ENCODE results near the gene MICALL1.
A peak's percentile ranks its signal among the peaks of the same experiment; 100 is the strongest.
"Not testable (repeated sequence)": the region's sequence is repeated elsewhere in the genome, so short reads cannot be mapped to it uniquely, and the experiment has no call there.

The MICALL1 gene

DNA sequence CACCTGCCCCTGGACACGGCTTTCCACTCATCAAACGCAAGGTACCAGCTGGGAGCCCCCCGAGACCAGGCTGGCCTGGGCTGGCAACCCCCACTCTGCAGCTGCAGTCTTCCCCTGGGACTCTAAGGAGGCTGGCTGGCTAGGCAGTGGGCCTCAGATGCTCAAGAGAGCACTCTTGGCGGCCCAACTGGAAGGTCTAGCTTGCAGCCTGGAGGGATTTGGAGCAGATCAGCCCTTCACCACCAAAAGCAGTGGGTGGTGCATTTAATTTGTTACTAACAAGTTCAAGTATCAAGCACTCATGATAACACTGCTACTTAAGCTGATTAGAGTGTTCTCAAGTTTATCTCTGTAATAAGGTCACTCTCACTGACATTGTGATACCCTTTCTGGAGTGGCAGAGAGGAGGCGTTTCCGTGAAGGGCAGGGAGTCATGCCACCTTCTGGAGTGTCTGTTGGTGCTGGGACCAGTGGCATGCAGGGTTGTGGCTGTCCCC, 25.8 kb downstream of the MICALL1 start:
- no peak overlapping the region for H3K9ac ChIP-seq (ENCODE audit: low read length)
- peaks cover 31% of the 10 kb centered on the region for H3K4me1 ChIP-seq (ENCODE audit: control insufficient read depth, insufficient read depth, low read length)
- DNase-seq (ENCODE audit: low read depth), result no peak
- H3K4me3 ChIP-seq (ENCODE audit: low read length), result no peak overlapping the region
- H3K27me3 ChIP-seq (replicated peaks; ENCODE audit: control insufficient read depth, insufficient read depth, low read length), result no peaks in the 10 kb centered on the region
- peaks cover 55% of the 10 kb centered on the region for H3K36me3 ChIP-seq (ENCODE audit: control insufficient read depth, insufficient read depth, low read length, severe bottlenecking)
- no peaks in the 10 kb centered on the region for H3K9me3 ChIP-seq (ENCODE audit: control insufficient read depth, low read length)

DNA sequence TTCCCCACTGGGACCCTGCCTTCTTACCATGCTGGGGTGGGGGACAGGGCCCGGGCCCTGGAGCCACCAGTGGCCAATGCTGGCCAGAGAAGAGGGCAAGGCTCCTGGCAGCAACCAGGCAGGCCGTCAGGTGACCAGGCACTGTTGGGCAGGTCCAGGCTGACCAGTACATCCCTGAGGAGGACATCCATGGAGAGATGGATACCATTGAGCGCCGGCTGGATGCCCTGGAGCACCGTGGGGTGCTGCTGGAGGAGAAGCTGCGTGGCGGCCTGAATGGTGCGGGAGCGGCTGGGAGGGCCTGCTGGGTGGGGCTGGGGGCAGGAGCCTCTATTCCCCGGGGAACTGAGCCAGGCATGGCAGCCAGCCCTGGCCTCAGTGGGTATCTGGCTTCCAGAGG, 26.3 kb downstream of the MICALL1 start:
- Histone ChIP-seq H3K4me1 (ENCODE audit: control insufficient read depth, insufficient read depth, low read length) (peaks cover 31% of the 10 kb centered on the region), H3K4me3 (ENCODE audit: low read length) (no peak overlapping the region), H3K36me3 (ENCODE audit: control insufficient read depth, insufficient read depth, low read length, severe bottlenecking) (peaks cover 54% of the 10 kb centered on the region), H3K9ac (ENCODE audit: low read length) (no peak overlapping the region), H3K27me3 (replicated peaks; ENCODE audit: control insufficient read depth, insufficient read depth, low read length) (no peaks in the 10 kb centered on the region), H3K9me3 (ENCODE audit: control insufficient read depth, low read length) (no peaks in the 10 kb centered on the region)
- no peak for DNase-seq (ENCODE audit: low read depth)

DNA sequence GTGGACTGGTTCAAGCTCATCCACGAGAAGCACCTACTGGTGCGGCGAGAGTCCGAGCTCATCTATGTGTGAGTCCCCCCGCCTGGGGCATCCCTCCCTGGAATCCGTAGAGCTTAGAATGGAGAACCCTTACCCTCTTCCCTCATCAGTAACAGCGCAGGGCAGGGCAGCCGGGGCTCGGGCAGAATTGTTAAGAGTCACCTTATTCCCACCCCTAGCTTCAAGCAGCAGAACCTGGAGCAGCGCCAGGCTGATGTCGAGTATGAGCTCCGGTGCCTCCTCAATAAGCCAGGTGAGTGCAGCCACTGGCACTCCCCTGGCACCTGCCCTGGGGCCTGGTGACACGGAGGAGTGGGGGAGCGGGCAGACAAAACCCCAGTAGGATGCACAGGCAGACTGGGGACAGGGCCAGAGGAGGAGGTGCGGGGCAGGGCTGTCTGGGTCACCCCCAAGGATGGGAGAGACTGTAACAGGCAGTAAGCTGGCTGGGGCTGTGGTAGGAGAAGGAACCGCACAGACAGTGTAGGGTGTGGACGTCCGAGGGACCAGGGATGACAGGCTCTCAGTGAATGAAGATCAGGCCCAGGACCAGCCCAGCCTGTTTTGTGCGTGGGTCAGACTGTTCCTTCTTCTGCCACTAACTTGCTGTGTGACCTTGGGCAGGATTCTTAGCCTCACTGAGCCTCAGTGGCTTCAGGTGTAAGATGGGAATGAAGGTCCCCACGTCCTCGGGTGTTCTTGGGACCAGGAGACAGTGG, 26.9 kb downstream of the MICALL1 start:
- H3K9me3 ChIP-seq (ENCODE audit: control insufficient read depth, low read length), result no peaks in the 10 kb centered on the region
- no peak for DNase-seq (ENCODE audit: low read depth)
- H3K9ac ChIP-seq (ENCODE audit: low read length), result no peak overlapping the region
- H3K4me3 ChIP-seq (ENCODE audit: low read length), result no peak overlapping the region
- peaks cover 56% of the 10 kb centered on the region for H3K36me3 ChIP-seq (ENCODE audit: control insufficient read depth, insufficient read depth, low read length, severe bottlenecking)
- H3K27me3 ChIP-seq (replicated peaks; ENCODE audit: control insufficient read depth, insufficient read depth, low read length), result no peaks in the 10 kb centered on the region
- H3K4me1 ChIP-seq (ENCODE audit: control insufficient read depth, insufficient read depth, low read length), result peaks cover 31% of the 10 kb centered on the region

DNA sequence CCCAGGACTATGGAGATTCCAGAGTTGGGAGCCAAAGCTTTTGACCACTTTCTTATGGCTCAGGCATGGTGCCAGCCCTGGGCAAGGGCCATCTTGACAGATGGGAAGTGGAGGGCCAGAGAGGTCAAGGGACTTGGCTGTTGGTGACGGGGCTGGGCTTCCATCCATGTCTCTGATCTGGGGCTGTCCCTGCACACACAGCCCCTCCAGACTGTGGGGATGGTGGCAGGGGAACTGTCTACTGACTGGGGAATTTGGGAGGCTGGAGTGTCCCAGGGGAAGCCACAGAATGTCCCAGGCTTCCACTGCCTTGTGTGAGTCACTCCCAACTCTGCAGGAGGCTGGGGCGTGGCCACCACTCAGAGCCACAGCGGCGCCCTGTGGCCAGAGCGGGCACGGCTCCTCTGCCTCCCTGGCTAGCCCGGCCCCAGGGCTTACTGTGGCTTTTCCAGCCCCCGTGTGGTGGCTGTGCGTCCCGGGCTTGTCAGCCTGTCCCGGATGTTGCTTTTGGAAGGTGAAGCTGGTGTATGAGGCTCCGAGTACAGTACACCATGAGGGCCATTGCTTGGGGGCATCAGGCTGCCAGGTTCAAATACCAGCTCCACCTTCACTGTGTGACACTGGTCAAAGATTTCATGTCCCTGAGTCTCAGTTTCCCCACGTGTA, 27.7 kb downstream of the MICALL1 start:
- Histone ChIP-seq H3K4me1 (ENCODE audit: control insufficient read depth, insufficient read depth, low read length) (peaks cover 31% of the 10 kb centered on the region), H3K27me3 (replicated peaks; ENCODE audit: control insufficient read depth, insufficient read depth, low read length) (no peaks in the 10 kb centered on the region), H3K36me3 (ENCODE audit: control insufficient read depth, insufficient read depth, low read length, severe bottlenecking) (peaks cover 50% of the 10 kb centered on the region), H3K4me3 (ENCODE audit: low read length) (no peak overlapping the region), H3K9ac (ENCODE audit: low read length) (peak overlapping the region; percentile 75), H3K9me3 (ENCODE audit: control insufficient read depth, low read length) (no peaks in the 10 kb centered on the region)
- DNase-seq (ENCODE audit: low read depth), result peak; percentile 98

DNA sequence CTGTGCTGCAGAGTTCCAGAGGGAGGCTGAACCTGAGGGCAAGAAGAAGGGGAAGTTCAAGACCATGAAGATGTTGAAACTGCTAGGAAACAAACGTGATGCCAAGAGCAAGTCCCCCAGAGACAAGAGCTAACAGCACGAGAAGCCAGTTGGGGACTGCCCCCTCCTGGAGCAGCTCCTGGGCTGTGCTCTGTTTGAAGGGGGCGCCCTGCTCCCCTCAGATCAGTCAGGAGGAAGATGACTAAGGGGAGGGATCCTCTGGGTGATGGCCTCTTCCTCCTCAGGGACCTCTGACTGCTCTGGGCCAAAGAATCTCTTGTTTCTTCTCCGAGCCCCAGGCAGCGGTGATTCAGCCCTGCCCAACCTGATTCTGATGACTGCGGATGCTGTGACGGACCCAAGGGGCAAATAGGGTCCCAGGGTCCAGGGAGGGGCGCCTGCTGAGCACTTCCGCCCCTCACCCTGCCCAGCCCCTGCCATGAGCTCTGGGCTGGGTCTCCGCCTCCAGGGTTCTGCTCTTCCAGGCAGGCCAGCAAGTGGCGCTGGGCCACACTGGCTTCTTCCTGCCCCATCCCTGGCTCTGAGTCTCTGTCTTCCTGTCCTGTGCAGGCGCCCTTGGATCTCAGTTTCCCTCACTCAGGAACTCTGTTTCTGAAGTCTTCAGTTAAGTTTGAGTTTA, 34.7 kb downstream of the MICALL1 start:
- no peak for DNase-seq (ENCODE audit: low read depth)
- no peaks in the 10 kb centered on the region for H3K9me3 ChIP-seq (ENCODE audit: control insufficient read depth, low read length)
- H3K27me3 ChIP-seq (replicated peaks; ENCODE audit: control insufficient read depth, insufficient read depth, low read length), result no peaks in the 10 kb centered on the region
- H3K4me1 ChIP-seq (ENCODE audit: control insufficient read depth, insufficient read depth, low read length), result peaks cover 14% of the 10 kb centered on the region
- H3K36me3 ChIP-seq (ENCODE audit: control insufficient read depth, insufficient read depth, low read length, severe bottlenecking), result peaks cover 69% of the 10 kb centered on the region
- peak overlapping the region; percentile 26 for H3K9ac ChIP-seq (ENCODE audit: low read length)
- H3K4me3 ChIP-seq (ENCODE audit: low read length), result no peak overlapping the region

DNA sequence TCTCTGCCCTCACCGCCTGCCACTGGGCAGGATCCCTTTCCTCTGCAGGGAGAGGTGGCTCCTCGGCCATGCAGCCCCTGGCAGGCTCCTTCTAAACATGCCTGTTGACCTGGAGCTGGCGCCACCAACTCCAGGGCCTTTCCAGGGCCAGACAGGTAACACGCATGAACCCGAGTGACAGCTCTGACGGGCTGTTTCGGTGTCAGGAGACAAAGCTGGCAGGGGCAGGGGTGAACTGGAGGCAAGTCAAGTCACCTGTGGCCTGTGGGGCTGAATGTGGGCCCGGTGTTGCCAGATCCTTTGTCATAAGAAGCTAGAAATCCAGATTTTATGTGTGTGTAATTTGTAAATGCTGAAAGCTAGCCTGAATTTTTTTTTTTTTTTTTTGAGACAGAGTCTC, 36.0 kb downstream of the MICALL1 start:
- Histone ChIP-seq H3K9ac (ENCODE audit: low read length) (no peak overlapping the region), H3K27me3 (replicated peaks; ENCODE audit: control insufficient read depth, insufficient read depth, low read length) (no peaks in the 10 kb centered on the region), H3K4me1 (ENCODE audit: control insufficient read depth, insufficient read depth, low read length) (peaks cover 14% of the 10 kb centered on the region), H3K36me3 (ENCODE audit: control insufficient read depth, insufficient read depth, low read length, severe bottlenecking) (peaks cover 60% of the 10 kb centered on the region), H3K4me3 (ENCODE audit: low read length) (no peak overlapping the region), H3K9me3 (ENCODE audit: control insufficient read depth, low read length) (no peaks in the 10 kb centered on the region)
- no peak for DNase-seq (ENCODE audit: low read depth)

DNA sequence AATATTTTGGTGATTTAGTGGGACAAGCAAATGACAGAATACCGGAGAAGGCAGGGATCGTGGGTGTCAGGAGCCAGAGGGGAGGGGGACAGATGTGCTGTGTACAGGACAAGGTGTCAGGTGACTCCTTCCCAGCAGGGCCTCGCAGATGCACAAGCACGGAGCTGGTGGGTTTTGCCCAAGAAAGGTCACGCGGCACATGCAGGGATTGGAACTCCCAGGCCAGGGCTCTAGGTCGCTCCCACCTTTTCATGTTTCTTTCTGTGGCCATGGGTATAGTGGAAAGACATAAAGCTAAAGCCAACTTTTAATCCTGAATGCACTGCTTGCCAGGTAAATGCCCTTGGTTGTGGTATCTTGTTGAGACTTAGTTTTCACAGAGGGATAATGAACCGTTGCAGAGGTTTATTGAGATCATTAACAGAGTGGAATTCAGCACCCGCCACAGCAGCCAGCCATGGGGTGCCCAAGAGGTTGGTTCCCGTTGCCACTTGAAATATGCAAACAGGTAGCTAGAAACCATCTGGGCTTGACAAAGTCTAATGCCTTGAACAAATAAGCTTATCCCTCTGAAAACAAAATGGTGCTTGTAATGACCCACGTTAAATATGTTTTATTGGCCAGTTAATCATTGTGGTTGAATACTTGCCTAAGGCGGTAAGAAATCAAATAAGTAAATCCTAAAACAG, 37.2 kb downstream of the MICALL1 start:
- no peaks in the 10 kb centered on the region for H3K27me3 ChIP-seq (replicated peaks; ENCODE audit: control insufficient read depth, insufficient read depth, low read length)
- peaks cover 52% of the 10 kb centered on the region for H3K36me3 ChIP-seq (ENCODE audit: control insufficient read depth, insufficient read depth, low read length, severe bottlenecking)
- no peak overlapping the region for H3K9ac ChIP-seq (ENCODE audit: low read length)
- H3K4me3 ChIP-seq (ENCODE audit: low read length), result no peak overlapping the region
- peaks cover 15% of the 10 kb centered on the region for H3K4me1 ChIP-seq (ENCODE audit: control insufficient read depth, insufficient read depth, low read length)
- no peak for DNase-seq (ENCODE audit: low read depth)
- H3K9me3 ChIP-seq (ENCODE audit: control insufficient read depth, low read length), result no peaks in the 10 kb centered on the region

DNA sequence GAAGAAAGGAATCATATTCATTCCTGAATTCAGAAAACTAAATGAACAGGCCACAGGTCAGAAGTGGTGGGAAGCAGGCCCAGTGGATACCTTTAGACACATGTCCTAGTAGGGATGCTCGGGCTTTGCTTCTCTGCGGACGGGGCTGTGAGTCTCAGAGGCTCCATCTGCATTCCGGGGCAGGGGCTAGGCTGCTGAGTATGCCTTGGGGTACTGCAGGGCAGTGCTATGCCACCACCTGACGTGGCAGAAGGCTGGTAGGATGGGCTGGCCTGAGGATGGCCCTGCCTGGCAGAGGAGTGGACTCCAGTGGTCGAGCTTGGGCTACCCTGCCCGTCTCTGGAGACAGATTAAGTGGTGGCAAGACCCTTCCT, 37.7 kb downstream of the MICALL1 start:
- Histone ChIP-seq H3K27me3 (replicated peaks; ENCODE audit: control insufficient read depth, insufficient read depth, low read length) (no peaks in the 10 kb centered on the region), H3K4me1 (ENCODE audit: control insufficient read depth, insufficient read depth, low read length) (peaks cover 20% of the 10 kb centered on the region), H3K4me3 (ENCODE audit: low read length) (no peak overlapping the region), H3K9ac (ENCODE audit: low read length) (no peak overlapping the region), H3K9me3 (ENCODE audit: control insufficient read depth, low read length) (no peaks in the 10 kb centered on the region), H3K36me3 (ENCODE audit: control insufficient read depth, insufficient read depth, low read length, severe bottlenecking) (peaks cover 52% of the 10 kb centered on the region)
- DNase-seq (ENCODE audit: low read depth), result no peak

DNA sequence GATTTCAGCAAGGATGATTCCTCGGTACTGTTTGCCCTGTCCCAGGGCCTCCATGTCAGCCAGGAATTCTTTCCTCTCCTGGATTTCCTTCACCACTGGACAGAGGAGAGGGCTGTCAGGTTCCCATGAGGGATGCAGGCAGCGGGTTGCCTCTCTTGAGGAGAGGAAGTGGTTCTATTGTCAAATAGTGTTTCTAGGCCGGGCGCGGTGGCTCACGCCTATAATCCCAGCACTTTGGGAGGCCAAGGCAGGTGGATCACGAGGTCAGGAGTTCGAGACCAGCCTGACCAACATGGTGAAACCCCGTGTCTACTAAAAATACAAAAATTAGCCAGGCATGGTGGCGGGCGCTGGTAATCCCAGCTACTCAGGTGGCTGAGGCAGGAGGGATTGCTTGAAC, 38.3 kb downstream of the MICALL1 start:
- DNase-seq (ENCODE audit: low read depth); H3K9ac ChIP-seq (ENCODE audit: low read length); H3K27me3 ChIP-seq (replicated peaks; ENCODE audit: control insufficient read depth, insufficient read depth, low read length); H3K9me3 ChIP-seq (ENCODE audit: control insufficient read depth, low read length); H3K4me3 ChIP-seq (ENCODE audit: low read length): not testable (repeated sequence)
- Histone ChIP-seq H3K36me3 (ENCODE audit: control insufficient read depth, insufficient read depth, low read length, severe bottlenecking) (peaks cover 47% of the 10 kb centered on the region), H3K4me1 (ENCODE audit: control insufficient read depth, insufficient read depth, low read length) (peaks cover 20% of the 10 kb centered on the region)

DNA sequence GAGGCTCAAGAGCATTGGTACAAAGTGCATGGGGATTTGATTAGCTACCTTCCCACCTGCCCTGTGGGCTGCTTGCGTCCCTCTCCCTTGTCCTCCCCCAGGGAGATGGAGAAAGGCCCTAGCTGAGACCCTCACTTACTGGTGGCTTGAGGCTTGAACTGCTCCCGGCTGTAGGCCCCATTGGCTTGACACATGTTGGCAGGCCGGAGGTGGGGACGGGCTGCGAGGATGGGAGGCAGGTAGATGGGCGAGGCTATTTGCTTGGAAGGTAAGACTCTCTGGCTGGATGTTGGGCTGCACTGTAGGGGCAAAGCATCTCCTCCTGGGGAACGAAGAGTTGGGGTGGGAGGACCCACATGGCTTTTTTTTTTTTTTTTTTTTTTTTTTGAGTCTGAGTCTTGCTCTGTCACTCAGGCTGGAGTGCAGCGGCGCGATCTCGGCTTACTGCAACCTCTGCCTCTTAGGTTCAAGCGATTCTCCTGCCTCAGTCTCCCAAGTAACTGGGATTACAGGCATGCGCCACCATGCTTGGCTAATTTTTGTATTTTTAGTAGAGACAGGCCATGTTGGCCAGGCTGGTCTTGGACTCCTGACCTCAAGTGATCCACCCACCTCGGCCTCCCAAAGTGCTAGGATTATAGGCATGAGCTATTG, 41.2 kb downstream of the MICALL1 start:
- not testable (repeated sequence) for H3K9me3 ChIP-seq (ENCODE audit: control insufficient read depth, low read length); H3K27me3 ChIP-seq (replicated peaks; ENCODE audit: control insufficient read depth, insufficient read depth, low read length); DNase-seq (ENCODE audit: low read depth); H3K9ac ChIP-seq (ENCODE audit: low read length); H3K4me1 ChIP-seq (ENCODE audit: control insufficient read depth, insufficient read depth, low read length); H3K4me3 ChIP-seq (ENCODE audit: low read length)
- H3K36me3 ChIP-seq (ENCODE audit: control insufficient read depth, insufficient read depth, low read length, severe bottlenecking), result peaks cover 22% of the 10 kb centered on the region
